G401 (cell line): ENCODE results near the gene PTGR3. TPM values are rescaled to one million over a fixed set of nuclear protein-coding genes. Genes with fewer than 3 reads are reported as not detected.
"Not testable (repeated sequence)": the region's sequence is repeated elsewhere in the genome, so short reads cannot be mapped to it uniquely, and the experiment has no call there.

Experiments
- DNase-seq: peaks from one replicate; pipeline ENCODE4 v3.0.0-alpha.2; 2015; ENCODE audit warnings: low spot score
- in situ Hi-C: cut with HindIII; loops from 2 replicates; pipeline ENCODE4 v1.10.0; 2016; ENCODE audit warnings: low sequenced_read_pairs, mixed read lengths
- total RNA-seq: library from RNA; depleted of rRNA; stranded (reverse); fragments of >200 nt; shearing (Covaris generic); gene quantifications from 2 replicates; pipeline ENCODE4 v1.2.3, GENCODE V29; 2014

PTGR3 gene
- total RNA-seq, 1 experiment from 2014 or later, result 2.0 TPM

DNA sequence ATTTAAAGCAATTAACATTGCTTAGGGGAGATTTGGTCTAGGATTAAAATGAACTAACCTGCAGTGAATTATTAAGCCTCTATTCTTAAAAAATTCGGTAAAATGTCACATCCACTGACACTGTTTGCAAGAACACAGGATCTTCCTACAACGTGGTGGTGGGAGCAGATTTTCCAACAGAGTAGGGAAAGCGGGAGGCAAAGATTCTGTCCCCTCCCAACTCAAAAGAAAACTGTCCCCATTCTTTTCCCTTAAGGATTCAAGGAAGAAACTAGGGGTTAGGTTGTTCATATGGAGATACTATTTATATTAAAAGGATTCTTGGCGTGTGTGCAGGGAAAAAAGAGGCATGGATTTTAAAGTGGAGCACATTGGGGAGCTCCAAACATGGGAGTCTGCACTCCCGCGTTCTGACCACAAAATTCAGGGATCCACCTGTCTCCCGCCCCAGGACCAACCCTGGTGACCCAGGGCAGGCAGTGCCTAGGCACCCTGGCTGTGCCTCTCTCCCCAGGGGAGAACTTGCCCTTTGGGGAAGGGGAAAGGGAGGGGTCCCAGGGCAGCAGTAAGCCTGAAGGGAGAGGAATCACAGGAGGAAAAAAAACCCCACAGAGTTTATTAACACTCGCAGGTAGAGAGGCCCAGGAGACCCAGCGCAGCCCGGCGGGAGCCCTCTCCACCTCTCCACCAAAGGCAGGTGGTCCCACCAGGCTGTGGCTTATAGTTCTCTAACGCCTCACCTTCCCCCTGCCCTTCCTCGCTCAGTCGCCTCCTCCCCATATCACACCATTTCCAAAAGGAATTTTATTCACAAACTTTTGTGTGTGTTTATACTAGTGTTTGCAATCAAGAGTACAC, 2.3 kb downstream of the PTGR3 start:
- DNase-seq, result no peak

DNA sequence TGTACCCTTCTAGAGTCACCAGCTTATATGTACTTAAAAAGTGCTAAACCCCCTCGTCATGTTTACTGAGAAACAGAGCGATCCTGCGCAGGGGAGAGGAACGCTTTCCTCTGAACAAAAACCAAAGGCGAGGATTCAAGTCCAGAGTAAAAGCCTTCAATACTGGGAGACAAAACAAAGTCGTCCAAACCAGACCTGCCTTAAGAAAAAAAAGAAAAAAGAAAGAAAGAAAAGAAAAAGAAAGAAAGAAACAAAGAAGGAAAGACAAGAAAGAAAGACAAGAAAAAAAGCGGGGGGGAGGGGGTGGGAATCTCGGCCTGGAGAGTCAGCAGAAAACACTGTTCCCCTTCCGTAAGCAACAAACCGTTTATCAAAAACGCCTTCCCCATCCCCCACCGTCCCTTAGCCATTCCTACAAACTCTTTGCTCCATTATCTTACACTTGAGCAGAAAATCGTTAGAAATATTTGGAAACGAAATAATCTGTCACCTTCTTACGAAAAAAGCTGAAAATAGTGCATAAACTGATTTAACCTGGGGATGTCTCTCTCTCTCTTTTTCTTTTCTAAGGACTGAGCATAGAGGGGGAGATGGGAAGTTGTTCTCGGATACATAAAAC, 3.3 kb downstream of the PTGR3 start:
- peak; percentile 42 for DNase-seq
- in situ Hi-C loops, result no loop called here

More for the DNA sequence above, 2.3 kb downstream of the PTGR3 start:
- in situ Hi-C loops, result no loop called here

DNA sequence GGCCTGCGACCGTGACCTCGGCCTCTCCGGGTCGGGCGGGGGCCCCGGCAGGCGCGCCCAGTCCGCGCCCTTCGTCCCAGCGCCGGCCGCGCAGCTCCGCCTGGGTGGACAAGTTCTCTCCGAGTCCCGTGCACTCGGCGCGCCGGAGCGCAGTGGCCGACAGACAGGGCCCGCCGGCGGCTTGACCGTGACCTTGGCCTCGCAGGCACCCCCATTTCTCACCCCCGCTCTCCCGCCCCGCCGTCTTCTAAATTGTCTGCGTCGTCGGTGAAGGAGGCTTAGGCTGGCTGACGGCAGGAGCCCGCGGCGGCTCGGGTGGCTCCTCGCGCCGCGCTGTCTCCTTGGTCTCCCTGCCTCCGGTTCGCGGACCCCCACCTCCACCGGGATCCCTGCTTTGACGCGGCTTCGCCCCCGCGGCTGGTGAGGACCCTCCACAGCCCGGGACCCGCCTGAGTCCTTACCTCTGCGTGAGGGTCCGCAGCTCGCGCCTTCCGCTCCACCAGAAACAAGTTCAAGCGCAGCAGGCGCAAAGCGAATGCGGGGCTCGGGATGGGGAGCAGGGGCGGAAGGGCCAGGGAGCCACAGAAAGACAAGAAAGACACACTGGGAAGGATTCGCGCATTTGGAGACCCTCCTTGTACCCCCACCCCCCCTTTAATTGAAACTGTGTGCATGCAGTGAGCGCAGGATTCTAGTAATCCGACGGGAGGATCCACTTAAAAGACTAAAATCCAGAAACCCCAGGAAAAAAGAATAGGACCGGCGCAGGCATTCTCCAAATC, 4.0 kb downstream of the PTGR3 start:
- in situ Hi-C loops, result no loop called here
- no peak for DNase-seq

DNA sequence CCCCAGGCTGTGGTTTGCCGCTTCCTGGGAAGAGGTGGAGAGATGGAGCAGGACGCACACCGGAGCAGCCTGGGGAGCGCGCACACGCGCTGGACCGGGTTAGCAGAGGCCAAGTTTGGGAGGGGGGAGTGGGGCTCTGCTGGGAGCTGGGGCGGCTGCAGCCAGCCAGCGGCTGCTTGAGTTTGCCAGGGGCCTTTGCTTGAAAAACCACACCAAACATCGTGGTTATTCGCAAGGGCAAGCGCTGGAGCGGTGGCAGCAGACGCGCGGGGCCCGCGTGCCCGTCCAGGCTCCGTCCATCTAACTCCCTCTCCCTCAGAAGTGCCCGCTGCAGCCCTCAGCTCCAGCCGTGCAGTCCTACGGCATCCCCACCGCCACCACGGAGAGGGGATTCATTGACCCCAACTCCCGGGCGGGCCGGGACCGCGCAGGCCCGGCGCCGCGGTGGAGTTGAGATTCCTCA, 4.6 kb downstream of the PTGR3 start:
- DNase-seq, result no peak
- in situ Hi-C loops, result no loop called here

DNA sequence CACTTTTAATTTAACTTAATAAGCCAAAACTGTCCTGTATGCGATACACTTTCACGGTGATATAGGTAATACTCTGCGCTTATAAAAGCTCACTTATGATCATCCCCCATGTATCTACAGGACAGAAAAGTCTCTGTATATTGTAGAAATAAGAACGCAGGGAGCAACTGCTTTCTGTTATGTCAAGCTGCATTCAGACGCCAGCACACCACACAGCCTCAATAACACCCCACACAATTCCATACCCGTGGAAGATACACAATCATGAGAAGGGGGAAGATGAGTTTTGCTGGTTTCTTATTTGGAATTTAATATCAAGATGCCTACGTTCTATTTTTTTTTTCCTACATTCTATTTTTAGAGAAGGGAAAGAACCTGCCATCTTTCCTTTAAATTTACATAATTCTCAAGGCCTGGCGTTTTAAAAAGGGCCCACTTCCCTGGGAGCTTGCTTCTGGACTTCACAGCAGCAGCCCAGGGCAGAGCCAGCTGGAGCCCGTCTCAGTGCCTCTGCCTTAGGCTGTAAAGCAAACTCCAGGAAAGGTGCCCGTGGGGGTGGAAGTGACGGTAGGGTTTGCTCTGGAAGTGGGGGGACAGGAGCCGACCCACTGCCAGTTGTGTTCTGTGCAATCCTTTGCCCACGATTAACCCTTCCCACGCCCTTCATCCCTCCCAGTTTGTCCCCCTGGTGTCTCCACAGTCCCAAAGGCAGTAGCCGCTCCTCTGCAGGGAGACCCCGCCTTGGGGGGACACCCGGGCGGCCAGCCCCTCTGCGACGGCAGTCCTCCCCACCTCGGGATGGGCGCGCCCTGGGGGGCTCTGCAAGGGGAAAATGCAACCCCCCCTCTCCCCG, 5.3 kb downstream of the PTGR3 start:
- in situ Hi-C loops, result no loop called here
- DNase-seq, result peak; percentile 53

DNA sequence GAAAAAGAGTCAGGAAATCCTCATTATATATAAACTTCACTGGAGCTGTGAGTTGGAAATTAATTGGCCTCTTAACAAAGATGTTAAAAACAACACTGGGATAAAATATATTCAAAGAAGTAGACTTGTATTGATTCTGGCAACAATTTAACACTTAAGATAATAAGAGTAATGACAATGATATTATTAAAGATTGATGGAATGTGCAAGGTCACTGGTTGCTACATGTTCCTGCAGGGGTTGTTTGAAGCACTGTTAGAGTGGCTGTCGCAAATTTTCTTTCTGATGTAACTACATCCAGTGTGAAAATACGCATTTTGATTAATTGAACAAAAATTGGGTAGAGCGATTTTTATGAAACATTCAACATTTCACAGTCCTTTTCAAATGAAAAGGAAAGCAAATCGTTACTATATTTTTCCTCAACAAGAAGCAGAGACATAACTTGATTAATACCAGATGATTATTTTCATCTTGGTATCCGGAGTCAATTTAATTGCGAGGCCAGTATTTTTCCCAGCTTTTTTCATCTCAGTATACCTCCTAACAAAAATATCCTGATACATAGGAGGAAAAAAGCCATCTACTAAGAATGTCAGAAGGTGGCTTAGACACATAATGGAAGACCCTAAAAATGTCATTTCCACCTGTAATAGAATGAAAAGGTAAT, 6.1 kb downstream of the PTGR3 start:
- in situ Hi-C loops, result no loop called here
- DNase-seq, result no peak

DNA sequence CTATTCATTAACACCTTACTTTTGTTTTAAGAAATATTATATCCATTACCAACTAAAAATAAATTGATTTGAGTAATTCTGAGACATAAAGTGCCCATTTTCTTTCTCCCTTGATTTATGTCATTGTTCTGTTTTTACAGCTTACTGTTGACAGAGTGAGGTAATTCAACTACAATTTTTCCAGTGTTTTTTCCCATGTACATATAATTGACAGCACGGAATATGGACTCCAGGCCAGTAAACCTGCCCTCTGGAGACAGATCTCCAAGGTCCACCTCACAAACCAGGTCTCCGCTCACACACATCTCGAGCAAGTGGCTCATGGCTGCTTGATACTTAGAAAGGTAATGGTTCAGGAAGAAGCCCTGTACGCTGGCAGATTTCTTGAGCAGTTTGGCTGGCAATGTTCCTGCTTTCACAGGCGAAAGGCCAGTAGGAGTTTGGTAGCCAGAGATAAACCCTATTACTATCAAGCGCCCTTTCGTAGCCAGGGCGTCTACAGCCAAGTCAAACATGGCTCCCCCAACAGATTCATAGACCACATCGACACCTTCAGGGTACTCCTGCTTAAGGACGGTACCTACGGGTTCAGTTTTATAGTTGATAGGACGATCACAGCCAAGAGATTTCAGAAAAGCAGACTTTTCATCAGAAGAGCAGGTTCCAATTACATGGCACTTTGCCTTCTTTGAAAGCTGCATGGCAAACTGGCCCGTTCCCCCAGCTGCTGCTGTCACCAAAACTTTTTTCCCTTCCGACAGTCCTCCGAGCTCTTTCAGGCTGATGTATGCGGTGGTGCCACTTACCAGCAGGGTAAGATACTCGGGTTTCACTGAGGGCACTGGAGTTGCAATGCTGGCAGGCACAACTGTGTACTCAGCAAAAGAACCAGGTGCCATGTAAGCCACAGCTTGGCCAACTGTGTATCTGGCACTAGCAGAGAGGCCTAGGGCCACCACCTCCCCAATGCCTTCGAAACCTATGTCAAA, 7.4 kb downstream of the PTGR3 start:
- in situ Hi-C loops, result no loop called here

DNA sequence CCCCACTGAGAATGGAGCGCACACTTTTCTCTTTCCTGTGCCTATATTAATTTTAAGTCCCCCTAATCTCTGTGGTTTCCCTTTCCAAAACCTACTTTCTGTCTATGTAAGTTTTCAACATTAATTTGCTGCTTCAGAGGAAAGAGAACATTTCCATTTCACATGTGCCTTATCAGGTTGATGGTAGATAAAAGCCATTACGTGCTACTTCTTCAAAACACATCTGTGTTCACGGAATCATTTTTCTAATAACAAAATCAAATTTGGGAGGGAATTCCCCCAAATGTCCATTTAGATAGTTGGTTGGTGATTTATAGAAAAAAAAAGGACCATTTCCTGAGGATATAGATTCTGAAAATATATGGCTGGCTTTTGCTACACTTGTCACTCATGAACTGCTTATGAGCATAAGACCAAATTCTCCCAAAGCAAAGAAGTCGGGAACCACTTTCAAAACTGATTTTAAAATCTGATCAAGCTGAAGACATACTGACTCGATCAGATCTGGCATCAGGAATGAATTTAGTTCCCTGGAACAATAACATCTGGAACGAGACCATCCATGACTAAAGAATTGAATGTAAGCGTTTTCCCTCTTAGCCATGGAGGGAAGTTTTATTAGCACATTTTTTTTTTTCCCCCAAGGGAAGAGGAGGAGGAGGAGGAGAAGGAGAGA, 8.2 kb downstream of the PTGR3 start:
- DNase-seq, result no peak
- in situ Hi-C loops, result no loop called here

More for the DNA sequence above, 7.4 kb downstream of the PTGR3 start:
- peak; percentile 69 for DNase-seq

DNA sequence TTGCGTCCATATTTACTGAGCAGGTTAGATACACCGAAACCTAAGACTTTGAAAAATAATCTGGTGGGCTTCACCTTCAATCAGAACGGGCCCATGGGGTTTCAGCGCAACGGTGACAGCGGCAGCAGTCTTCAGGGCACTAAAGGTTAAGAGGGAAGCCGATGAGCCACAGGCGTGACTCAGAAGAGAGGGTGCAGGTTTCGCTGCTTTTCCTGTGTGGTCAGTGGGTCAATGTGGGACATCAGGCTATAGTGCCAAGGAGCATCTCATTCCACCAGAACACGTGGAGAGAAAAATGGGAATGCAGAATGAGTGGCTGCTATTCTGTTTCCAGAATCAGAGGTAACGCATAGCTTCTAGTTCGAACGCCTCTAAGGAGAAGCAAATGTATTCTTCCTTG, 8.9 kb downstream of the PTGR3 start:
- DNase-seq, result no peak
- in situ Hi-C loops, result no loop called here

DNA sequence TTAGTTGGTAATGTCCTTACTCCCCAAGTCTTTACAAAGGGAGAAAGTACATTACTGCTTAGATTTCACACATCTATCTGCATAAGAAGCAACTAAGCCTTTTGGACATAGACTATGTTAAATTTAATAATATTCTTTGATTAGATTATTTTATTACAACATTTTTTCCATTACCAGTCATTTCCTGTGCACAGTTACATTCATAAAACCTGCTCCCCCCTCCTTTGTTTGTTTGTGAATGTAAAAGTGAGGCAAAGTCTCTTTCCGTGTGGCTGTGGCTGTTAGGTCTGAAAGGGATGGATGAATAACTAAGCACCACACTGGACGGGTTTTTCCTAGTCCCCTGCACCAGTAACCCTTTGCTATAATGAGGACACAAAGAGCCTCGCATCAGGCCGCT, 9.6 kb downstream of the PTGR3 start:
- DNase-seq, result no peak
- in situ Hi-C loops, result no loop called here

DNA sequence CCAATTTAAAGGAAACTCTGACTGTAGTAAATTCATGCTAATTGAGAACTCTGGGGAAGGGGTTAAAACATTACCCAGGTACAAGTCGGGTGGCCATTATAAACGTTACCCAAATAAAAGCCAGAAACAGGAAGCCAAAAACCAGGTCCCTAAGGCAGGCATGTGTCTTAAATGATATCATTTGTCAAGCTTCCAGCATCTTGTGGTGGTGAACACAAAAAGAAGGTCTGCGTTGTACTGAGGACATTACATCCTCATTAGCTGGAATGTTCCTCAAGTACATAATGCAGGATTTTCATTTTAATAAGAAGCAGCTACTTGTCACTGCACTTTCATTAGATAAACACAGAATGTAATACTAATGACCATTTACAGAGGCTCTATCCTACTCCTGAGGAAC, 10.9 kb downstream of the PTGR3 start:
- DNase-seq, result no peak
- in situ Hi-C loops, result no loop called here

DNA sequence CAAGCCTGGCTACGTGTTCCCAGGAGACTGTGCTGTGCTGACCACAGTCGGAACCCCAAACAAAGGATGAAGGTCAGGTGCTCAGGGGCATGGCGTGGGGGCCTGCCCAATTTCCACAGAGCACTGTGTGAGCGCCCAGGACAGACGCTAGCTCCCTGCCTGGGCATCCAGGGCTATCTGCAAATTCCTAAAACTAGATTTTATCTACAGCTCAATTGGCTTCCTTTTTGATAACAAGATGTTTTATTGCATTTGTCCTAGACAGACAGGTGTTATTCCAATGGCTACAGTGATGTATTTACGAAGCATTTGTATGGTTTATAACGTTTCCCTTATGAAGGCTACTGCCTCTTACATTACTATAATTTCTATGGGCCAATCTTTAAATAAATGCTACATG, 16.0 kb downstream of the PTGR3 start:
- DNase-seq, result no peak
- in situ Hi-C loops, result no loop called here

DNA sequence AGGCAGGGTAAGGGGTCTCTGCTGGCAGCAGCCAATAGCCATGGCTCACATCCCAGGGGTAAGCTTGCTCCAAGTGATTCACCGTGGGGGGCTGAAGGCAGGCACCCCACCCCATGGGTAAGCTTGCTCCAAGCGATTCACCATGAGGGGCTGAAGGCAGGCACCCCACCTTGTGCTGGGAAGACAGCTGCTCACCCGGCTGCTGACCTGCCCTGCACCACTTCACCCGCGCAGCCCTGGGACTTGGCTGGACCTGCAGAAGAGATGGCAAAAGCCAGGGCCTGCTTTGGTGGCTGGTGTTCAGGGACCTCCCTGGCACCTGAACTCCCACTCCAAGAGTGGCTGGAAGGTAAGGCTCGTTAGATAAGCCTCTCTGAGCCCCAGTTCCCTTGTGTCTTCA, 19.2 kb downstream of the PTGR3 start:
- in situ Hi-C loops, result no loop called here
- DNase-seq, result no peak

DNA sequence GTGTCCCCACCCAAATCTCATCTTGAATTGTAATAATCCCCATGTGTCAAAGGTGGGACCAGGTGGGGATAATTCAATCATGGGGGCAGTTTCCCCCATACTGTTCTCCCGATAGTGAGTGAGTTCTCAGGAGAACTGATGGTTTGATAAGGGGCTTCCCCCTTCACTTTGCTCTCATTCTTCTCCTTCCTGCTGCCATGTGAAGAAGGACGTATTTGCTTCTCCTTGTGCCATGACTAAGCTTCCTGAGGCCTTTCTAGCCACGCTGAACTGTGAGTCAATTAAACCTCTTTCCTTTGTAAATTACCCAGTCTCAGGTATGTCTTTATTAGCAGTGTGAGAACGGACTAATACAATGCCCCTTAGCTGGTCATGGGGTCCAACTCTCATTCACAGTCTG, 21.2 kb downstream of the PTGR3 start:
- in situ Hi-C loops, DNase-seq: not testable (repeated sequence)

DNA sequence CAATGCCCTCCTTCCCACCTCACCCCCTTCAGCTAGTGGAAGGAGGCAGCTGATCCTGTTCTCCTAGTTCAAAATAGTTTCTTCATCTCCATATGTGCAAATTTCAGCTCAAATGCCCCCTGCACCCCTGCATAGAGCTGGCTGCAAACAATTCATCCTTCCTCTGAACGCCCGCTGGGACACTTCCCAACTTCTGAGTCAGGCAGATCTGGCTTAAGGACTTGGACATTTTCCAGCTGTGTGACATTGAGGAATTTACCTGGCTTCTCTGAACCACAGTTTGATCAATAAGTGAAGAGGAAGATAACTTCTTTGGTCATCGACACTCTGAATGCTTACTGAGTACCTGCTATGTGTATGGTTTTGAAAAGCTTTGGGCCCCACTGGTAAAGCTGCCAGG, 23.5 kb downstream of the PTGR3 start:
- in situ Hi-C loops, result no loop called here

DNA sequence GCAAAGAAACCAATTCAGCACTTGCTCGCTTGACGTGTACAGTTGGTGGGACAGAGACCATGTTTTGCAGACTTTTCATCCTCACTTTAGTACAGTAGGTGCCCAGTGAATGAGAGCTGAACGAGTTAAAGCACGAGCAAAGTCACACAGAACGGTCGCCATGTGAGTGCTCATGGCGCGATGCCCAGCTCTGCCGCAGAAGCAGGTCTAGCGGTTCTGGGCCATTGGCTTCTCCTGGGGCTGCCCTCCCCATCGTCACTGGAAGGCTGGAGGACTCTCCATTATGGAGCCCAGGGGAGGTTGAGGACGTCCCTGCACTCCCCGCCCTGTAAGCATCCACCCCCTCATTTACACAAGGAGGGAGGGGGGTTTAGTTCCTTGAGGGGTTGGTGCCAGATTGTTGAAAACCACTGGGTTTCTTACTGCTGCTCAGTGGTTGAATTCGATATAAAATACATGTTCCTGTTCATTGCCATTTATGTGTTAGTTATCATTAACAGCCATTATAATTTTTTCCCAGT, 24.9 kb downstream of the PTGR3 start:
- in situ Hi-C loops, result no loop called here
- peak; percentile 51 for DNase-seq

More for the DNA sequence above, 23.5 kb downstream of the PTGR3 start:
- no peak for DNase-seq

DNA sequence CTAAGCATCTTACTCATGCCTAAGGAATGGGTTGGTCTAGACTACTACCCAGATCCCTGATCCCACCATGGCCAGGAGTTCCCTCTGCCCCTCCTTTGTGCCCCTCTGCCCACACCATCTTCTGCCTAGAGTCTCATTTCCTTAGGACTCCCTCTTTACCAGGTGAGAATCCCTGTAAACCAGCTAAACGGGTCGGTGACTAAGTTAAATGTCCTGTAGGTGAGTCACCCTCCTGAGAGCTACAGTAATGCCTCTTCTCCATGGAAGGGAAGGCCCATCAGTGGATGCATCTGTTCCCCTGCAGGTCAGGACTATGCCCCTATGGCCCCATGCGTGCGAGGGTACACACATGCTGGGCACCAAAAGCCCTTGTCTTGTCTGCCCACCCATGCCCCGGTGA, 25.4 kb downstream of the PTGR3 start:
- in situ Hi-C loops, result no loop called here
- DNase-seq, result no peak
